ENCODE data around the gene PLEKHG4. TPM values are rescaled to one million over a fixed set of nuclear protein-coding genes. Genes with fewer than 3 reads are reported as not detected.

The PLEKHG4 gene
- total and polyA plus RNA-seq, 7 donors = 1.4 to 7.9 (median 3.5) TPM

DNA sequence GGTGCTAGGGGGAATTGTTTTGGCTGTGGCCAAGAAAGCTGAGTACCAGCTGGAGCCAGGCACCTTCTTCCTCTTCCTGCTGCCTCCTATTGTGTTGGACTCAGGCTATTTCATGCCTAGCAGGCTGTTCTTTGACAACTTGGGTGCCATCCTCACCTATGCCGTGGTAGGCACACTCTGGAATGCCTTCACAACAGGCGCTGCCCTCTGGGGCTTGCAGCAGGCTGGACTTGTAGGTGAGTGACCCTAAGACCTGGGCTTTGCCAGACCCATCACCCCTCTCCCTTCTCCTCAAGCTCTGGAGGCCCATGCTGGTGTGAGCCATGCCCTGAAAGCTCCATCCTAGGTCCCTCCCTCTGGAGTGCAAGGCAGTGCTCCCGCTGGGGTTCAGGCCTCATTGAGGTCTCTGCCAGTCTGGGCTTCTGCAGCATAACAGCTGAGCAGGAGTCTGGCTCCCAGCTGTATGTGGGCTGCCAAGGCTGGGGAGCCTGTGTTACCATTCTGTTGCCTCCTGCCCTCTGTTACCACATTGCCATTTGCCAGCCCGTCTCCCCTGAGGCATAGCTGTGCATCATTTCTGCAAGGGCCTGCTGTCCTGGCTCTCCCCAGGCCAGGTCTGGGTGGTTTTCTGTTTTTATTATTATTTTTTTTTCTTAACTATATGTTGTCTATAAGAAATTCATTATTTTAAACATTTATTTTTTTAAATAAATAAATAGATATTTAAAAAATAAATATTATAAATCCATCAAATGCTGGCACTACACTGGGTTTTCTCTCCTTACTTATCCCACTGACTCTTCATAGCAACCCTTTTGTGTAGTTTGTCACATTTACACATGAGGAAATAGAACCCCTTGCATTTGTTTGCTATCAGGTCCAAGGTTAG lies 26.5 kb upstream of the PLEKHG4 start:
- Histone ChIP-seq H3K27me3 (peaks cover 12 to 65% (median 38%) of the 10 kb centered on the region in 3 donors), H3K4me3 (no peak overlapping the region), H3K36me3 (no peaks in the 10 kb centered on the region), H3K9me3 (no peaks in the 10 kb centered on the region), H3K27ac (no peak overlapping the region), H3K4me1 (peaks cover 0 to 17% (median 16%) of the 10 kb centered on the region in 4 donors)
- 91 to 93% methylated on average over 4 of the region's 4 CpGs for WGBS, 2 donors
- intact Hi-C loops (cut with DNase I) = no loop called here
- no peak for TF ChIP-seq POLR2A (IDR thresholded peaks at IDR 0.05)
- no peak for TF ChIP-seq EP300 (IDR thresholded peaks at IDR 0.05)
- no peak for TF ChIP-seq CTCF (IDR thresholded peaks at IDR 0.05)
- no peak for TF ChIP-seq POLR2AphosphoS5 (IDR thresholded peaks at IDR 0.05)
- DNase-seq = peak; percentile 44

DNA sequence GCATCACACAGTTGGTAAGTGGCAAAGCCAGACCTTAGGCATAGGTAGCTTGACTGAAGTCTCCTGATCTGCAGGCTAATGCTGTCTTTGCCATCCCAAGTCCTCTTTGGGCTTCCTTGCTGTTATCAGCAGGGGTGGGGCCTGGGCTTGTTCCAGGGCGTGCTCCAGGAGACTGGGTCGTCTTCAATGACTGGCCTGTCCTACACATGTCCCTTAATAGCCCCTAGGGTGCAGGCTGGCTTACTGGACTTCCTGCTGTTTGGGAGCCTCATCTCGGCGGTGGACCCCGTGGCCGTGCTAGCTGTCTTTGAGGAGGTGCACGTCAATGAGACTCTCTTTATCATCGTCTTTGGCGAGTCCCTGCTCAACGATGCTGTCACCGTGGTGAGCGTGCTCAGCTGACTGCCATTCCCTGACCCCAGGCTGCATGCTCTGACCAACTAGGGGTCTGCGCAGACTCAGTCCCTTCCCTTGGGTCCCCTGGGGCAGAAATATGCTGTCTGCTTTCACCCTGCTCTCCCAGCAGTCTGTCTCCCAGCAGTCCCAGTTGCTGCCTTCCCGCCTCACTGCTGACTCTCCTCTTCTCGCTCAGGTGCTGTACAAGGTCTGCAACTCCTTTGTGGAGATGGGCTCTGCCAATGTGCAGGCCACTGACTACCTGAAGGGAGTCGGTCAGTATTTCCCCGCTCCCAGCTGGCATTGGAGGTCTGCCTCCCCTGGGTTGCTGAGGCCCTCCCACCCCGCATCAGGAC lies 24.4 kb upstream of the PLEKHG4 start:
- WGBS, 2 donors = 71 to 90% methylated on average over 18 of the region's 18 CpGs
- DNase-seq = peak; percentile 58

GRCh38 chr16:67255553-67256221 lies 23.6 kb upstream of the PLEKHG4 start:
- Histone ChIP-seq H3K4me3 (no peak overlapping the region), H3K9me3 (no peaks in the 10 kb centered on the region), H3K27me3 (peaks cover 5 to 40% (median 25%) of the 10 kb centered on the region in 3 donors), H3K27ac (no peak overlapping the region), H3K36me3 (no peaks in the 10 kb centered on the region), H3K4me1 (no peaks in the 10 kb centered on the region)
- peak; percentile 59 for DNase-seq
- 91 to 92% methylated on average over 17 of the region's 17 CpGs for WGBS, 2 donors
- TF ChIP-seq POLR2A (IDR thresholded peaks at IDR 0.05) = no peak
- no peak for TF ChIP-seq CTCF (IDR thresholded peaks at IDR 0.05)
- no peak for TF ChIP-seq POLR2AphosphoS5 (IDR thresholded peaks at IDR 0.05)
- no peak for TF ChIP-seq EP300 (IDR thresholded peaks at IDR 0.05)
- intact Hi-C loops (cut with DNase I) = no loop called here

More for the DNA sequence above, 24.4 kb upstream of the PLEKHG4 start:
- Histone ChIP-seq H3K4me1 (no peaks in the 10 kb centered on the region), H3K27ac (no peak overlapping the region), H3K36me3 (no peaks in the 10 kb centered on the region), H3K4me3 (no peak overlapping the region), H3K27me3 (peaks cover 5 to 47% (median 27%) of the 10 kb centered on the region in 3 donors), H3K9me3 (no peaks in the 10 kb centered on the region)
- TF ChIP-seq CTCF (IDR thresholded peaks at IDR 0.05) = no peak
- TF ChIP-seq POLR2AphosphoS5 (IDR thresholded peaks at IDR 0.05) = no peak
- TF ChIP-seq EP300 (IDR thresholded peaks at IDR 0.05) = no peak
- TF ChIP-seq POLR2A (IDR thresholded peaks at IDR 0.05) = no peak
- intact Hi-C loops (cut with DNase I) = no loop called here

- Histone ChIP-seq H3K27ac (no peak overlapping the region), H3K36me3 (no peaks in the 10 kb centered on the region), H3K4me3 (no peak overlapping the region), H3K9me3 (no peaks in the 10 kb centered on the region), H3K4me1 (no peaks in the 10 kb centered on the region), H3K27me3 (peaks cover 5 to 29% (median 19%) of the 10 kb centered on the region in 3 donors)
- TF ChIP-seq EP300 (IDR thresholded peaks at IDR 0.05) (no peak), POLR2A (IDR thresholded peaks at IDR 0.05) (no peak), POLR2AphosphoS5 (IDR thresholded peaks at IDR 0.05) (no peak), CTCF (IDR thresholded peaks at IDR 0.05) (no peak)
- peak; percentile 49 for DNase-seq
- WGBS, 2 donors = 91 to 97% methylated on average over 11 of the region's 11 CpGs
- intact Hi-C loops (cut with DNase I) = no loop called here
These were observed 22.6 kb upstream of the PLEKHG4 start for GRCh38 chr16:67256701-67257230.

All from sigmoid colon (tissue), 7 donors.